Panc1 (cell line): ENCODE results near the gene SENP5. TPM values are rescaled to one million over a fixed set of nuclear protein-coding genes. Genes with fewer than 3 reads are reported as not detected.

Source experiments
- ATAC-seq: fragments of 200-7000 bp; cut with Tn5 transposase; 2 replicates; pipeline ENCODE4 v1.9.1; 2020; ENCODE audit warnings: mild to moderate bottlenecking, moderate library complexity
- BruUV-seq: library from RNA; stranded (reverse); fragments of 400-500 nt; replicated peaks from 2 replicates; lab custom pipeline; 2021; lab: Mats Ljungman, UMichigan
- CTCF ChIA-PET: fragments of 300-600 bp; sonication (Branson Sonifier 250); formaldehyde crosslinking; loops from one replicate; lab custom pipeline; 2022; ENCODE audit warnings: antibody characterized with exemption; lab: Charles Lee
- POLR2A ChIA-PET: fragments of 300-600 bp; sonication (Branson Sonifier 250); formaldehyde crosslinking; loops from one replicate; lab custom pipeline; 2022; ENCODE audit warnings: antibody characterized with exemption; lab: Charles Lee
- DNase-seq: peaks from one replicate; pipeline ENCODE4 v3.0.0-alpha.2; 2010; ENCODE audit warnings: low read depth, low spot score
- H3K27ac ChIP-seq: 2 replicates; pipeline ENCODE4 v1.5.1; 2011; ENCODE audit warnings: mild to moderate bottlenecking, low read length, inconsistent platforms
- H3K27me3 ChIP-seq: fragments of 200-500 bp; sonication (Bioruptor generic); 2 replicates; pipeline ENCODE4 v1.6.0; 2014; ENCODE audit warnings: low read length, inconsistent platforms; ENCODE audit not compliant: control insufficient read depth, insufficient read depth
- H3K36me3 ChIP-seq: fragments of 200-500 bp; sonication (Bioruptor generic); 2 replicates; pipeline ENCODE4 v1.5.1; 2014; ENCODE audit warnings: inconsistent platforms, mild to moderate bottlenecking, low read length, moderate library complexity; ENCODE audit not compliant: control insufficient read depth, insufficient read depth
- H3K4me1 ChIP-seq: 2 replicates; pipeline ENCODE4 v1.5.1; 2011; ENCODE audit warnings: inconsistent platforms, mild to moderate bottlenecking, low read length, moderate library complexity; ENCODE audit not compliant: control insufficient read depth, insufficient read depth
- H3K4me3 ChIP-seq, 2 experiments: 2 replicates each; pipeline ENCODE4 v1.5.1; 2011 to 2012; ENCODE audit warnings: low read depth in 2 of 2, low read length in 2 of 2, mild to moderate bottlenecking in 2 of 2, inconsistent platforms in 1 of 2, moderate library complexity in 1 of 2
- H3K9me3 ChIP-seq: fragments of 200-500 bp; sonication (Bioruptor generic); 2 replicates; pipeline ENCODE4 v1.5.1; 2014; ENCODE audit warnings: low read depth, mild to moderate bottlenecking, inconsistent platforms, low read length, moderate library complexity; ENCODE audit not compliant: control insufficient read depth, insufficient read depth
- POLR2AphosphoS5 ChIP-seq: IDR thresholded peaks from 2 replicates; pipeline ENCODE4 v1.6.1; 2012; ENCODE audit warnings: mild to moderate bottlenecking, low read depth, low read length, moderate library complexity
- SIN3A ChIP-seq: IDR thresholded peaks from 2 replicates; pipeline ENCODE4 v1.6.1; 2012; ENCODE audit warnings: low read depth, mild to moderate bottlenecking, low read length, moderate library complexity, borderline replicate concordance; ENCODE audit not compliant: insufficient read depth
- TCF7L2 ChIP-seq: IDR thresholded peaks from 2 replicates; pipeline ENCODE4 v1.6.1; 2011; ENCODE audit warnings: mild to moderate bottlenecking, low read depth, low read length, inconsistent platforms
- in situ Hi-C: cut with HindIII; loops from 2 replicates; pipeline ENCODE4 v1.10.0; 2016; ENCODE audit warnings: low sequenced_read_pairs, low pct_unique_long_range_greater_than_20kb
- intact Hi-C: fragments of 100-400 bp; cut with micrococcal nuclease; formaldehyde crosslinking; loops from one replicate; pipeline ENCODE4 v1.10.0; 2022; ENCODE audit not compliant: unreplicated experiment
- total RNA-seq: library from RNA; stranded (reverse); gene quantifications from one replicate; pipeline ENCODE4 v1.2.1, GENCODE V29; 2021; ENCODE audit not compliant: unreplicated experiment
- TF ChIP-seq, protein P1 (sequence below): fragments of 450-650 bp; IDR thresholded peaks from 2 replicates; pipeline ENCODE4 v1.5.1; 2017; ENCODE audit warnings: mild to moderate bottlenecking
- TF ChIP-seq, protein P2 (sequence below), 2 experiments: IDR thresholded peaks; 2 replicates each; pipeline ENCODE4 v1.6.1; 2011 to 2012; ENCODE audit warnings: low read depth in 2 of 2, control low read depth in 1 of 2, low read length in 1 of 2, mild to moderate bottlenecking in 1 of 2, moderate library complexity in 1 of 2; ENCODE audit not compliant: insufficient read depth in 1 of 2

Gene SENP5
- total RNA-seq, 1 experiment from 2014 or later, result 40.0 TPM

DNA sequence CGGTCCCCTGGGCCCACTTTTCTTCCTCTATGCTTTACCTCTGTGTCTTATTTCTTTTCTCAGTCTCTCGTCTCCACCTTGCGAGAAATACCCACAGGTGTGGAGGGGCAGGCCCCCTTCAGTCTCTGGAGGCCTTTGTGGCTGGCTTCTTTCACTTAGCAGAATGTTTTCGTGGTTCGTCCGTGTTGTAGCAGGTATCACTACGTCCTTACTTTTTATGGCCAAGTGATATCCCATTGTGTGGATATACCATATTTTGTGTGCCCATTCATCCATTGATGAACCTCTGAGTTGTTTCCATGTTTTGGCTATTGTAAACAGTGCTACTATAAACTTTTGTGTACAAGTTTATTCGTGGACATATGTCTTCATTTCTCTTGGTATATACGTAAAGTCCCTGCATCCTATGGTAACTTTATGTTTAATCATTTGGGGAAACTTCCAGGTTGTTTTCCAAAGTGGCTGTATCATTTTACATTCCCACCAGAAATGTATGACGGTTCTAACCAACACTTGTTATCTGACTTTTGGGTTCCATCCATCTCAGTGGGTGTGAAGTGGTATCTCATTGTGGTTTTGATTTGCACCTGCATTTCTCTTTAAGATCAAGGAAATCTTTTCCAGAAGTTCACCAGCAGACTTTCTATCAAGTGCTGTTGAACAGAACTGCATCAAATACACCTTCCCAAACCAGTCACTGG lies 95.4 kb downstream of the SENP5 start:
- Histone ChIP-seq H3K27ac (no peak overlapping the region), H3K9me3 (no peaks in the 10 kb centered on the region), H3K4me1 (peaks cover 7% of the 10 kb centered on the region), H3K36me3 (no peaks in the 10 kb centered on the region), H3K27me3 (no peaks in the 10 kb centered on the region), H3K4me3 (no peak overlapping the region)
- POLR2A ChIA-PET, result no interaction called here
- in situ Hi-C loops, result no loop called here
- intact Hi-C loops, result no loop called here
- TF ChIP-seq POLR2AphosphoS5, result no peak
- no peak for TF ChIP-seq TCF7L2
- TF ChIP-seq, protein P1, sequence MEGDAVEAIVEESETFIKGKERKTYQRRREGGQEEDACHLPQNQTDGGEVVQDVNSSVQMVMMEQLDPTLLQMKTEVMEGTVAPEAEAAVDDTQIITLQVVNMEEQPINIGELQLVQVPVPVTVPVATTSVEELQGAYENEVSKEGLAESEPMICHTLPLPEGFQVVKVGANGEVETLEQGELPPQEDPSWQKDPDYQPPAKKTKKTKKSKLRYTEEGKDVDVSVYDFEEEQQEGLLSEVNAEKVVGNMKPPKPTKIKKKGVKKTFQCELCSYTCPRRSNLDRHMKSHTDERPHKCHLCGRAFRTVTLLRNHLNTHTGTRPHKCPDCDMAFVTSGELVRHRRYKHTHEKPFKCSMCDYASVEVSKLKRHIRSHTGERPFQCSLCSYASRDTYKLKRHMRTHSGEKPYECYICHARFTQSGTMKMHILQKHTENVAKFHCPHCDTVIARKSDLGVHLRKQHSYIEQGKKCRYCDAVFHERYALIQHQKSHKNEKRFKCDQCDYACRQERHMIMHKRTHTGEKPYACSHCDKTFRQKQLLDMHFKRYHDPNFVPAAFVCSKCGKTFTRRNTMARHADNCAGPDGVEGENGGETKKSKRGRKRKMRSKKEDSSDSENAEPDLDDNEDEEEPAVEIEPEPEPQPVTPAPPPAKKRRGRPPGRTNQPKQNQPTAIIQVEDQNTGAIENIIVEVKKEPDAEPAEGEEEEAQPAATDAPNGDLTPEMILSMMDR, result no peak
- TF ChIP-seq, protein P2, sequence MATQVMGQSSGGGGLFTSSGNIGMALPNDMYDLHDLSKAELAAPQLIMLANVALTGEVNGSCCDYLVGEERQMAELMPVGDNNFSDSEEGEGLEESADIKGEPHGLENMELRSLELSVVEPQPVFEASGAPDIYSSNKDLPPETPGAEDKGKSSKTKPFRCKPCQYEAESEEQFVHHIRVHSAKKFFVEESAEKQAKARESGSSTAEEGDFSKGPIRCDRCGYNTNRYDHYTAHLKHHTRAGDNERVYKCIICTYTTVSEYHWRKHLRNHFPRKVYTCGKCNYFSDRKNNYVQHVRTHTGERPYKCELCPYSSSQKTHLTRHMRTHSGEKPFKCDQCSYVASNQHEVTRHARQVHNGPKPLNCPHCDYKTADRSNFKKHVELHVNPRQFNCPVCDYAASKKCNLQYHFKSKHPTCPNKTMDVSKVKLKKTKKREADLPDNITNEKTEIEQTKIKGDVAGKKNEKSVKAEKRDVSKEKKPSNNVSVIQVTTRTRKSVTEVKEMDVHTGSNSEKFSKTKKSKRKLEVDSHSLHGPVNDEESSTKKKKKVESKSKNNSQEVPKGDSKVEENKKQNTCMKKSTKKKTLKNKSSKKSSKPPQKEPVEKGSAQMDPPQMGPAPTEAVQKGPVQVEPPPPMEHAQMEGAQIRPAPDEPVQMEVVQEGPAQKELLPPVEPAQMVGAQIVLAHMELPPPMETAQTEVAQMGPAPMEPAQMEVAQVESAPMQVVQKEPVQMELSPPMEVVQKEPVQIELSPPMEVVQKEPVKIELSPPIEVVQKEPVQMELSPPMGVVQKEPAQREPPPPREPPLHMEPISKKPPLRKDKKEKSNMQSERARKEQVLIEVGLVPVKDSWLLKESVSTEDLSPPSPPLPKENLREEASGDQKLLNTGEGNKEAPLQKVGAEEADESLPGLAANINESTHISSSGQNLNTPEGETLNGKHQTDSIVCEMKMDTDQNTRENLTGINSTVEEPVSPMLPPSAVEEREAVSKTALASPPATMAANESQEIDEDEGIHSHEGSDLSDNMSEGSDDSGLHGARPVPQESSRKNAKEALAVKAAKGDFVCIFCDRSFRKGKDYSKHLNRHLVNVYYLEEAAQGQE (IDR thresholded peaks at IDR 0.05; ENCODE audit: insufficient read depth in 1 of 2, low read depth in 2 of 2, low read length in 1 of 2), result no peak
- TF ChIP-seq SIN3A, result no peak
- CTCF ChIA-PET, result no interaction called here
- BruUV-seq, result no TSS peak
- DNase-seq, result no peak
- ATAC-seq, result no peak

DNA sequence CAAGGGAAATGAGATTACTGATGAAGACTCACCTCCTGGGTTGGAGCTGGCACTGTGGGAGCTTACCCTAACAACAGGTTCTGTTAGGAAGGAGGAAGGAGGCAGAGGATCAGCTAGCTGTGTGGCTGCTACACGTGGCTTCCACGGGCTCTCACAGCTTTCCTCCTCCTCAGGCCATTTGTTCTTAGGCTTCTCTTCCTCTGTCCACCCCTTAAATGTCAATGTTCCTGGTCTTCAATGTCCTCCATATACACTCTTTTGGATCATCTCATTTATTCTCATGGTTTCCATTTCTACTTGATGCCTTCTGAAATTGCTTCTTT lies 95.9 kb downstream of the SENP5 start:
- DNase-seq (no peak), ATAC-seq (no peak)
- no peak overlapping the region for H3K27ac ChIP-seq
- no peaks in the 10 kb centered on the region for H3K36me3 ChIP-seq
- peaks cover 7% of the 10 kb centered on the region for H3K4me1 ChIP-seq
- BruUV-seq, result no TSS peak
- no peaks in the 10 kb centered on the region for H3K27me3 ChIP-seq
- in situ Hi-C loops, result no loop called here
- H3K4me3 ChIP-seq, result no peak overlapping the region
- CTCF ChIA-PET, result no interaction called here
- intact Hi-C loops, result no loop called here
- POLR2A ChIA-PET, result no interaction called here
- no peaks in the 10 kb centered on the region for H3K9me3 ChIP-seq
- TF ChIP-seq TCF7L2, result no peak
- TF ChIP-seq, protein P1, result no peak
